Measurements from ENCODE around the gene STEAP1B. TPM values are rescaled to one million over a fixed set of nuclear protein-coding genes. Genes with fewer than 3 reads are reported as not detected.

STEAP1B gene
- total and polyA plus RNA-seq, 8 donors: not detected

DNA sequence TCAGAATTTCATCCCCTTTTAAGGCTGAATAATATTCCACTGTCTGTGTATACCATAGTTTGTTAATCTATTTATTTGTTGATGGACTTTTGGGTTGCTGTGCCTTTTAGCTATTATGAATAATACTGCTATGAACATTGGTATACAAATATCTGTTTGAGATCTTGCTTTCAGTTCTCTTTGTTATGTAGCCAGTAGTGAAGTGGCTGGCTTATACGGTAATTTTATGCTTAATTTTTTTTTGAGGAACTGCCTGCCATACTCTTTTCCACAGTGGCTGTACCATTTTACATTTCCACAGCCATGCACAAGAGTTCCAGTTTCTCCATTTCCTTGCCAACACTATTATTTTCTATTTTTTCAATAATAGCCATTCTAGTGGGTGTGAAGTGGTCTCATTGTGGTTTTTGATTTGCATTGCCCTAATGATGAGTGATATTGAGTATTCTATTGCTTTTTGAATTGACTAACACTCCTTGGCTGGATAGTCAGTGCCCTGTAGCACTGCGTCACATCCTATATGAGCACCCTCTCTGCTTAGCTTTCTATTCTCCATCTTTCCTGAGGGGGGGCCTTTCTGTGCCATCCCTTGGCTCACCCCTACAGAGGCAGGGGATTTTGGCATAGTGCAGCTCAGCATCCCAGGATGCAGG lies 113.7 kb downstream of the STEAP1B start:
- H3K4me1 ChIP-seq: no peaks in the 10 kb centered on the region
- no peak overlapping the region for H3K4me3 ChIP-seq
- H3K36me3 ChIP-seq: no peaks in the 10 kb centered on the region
- TF ChIP-seq, protein P1, sequence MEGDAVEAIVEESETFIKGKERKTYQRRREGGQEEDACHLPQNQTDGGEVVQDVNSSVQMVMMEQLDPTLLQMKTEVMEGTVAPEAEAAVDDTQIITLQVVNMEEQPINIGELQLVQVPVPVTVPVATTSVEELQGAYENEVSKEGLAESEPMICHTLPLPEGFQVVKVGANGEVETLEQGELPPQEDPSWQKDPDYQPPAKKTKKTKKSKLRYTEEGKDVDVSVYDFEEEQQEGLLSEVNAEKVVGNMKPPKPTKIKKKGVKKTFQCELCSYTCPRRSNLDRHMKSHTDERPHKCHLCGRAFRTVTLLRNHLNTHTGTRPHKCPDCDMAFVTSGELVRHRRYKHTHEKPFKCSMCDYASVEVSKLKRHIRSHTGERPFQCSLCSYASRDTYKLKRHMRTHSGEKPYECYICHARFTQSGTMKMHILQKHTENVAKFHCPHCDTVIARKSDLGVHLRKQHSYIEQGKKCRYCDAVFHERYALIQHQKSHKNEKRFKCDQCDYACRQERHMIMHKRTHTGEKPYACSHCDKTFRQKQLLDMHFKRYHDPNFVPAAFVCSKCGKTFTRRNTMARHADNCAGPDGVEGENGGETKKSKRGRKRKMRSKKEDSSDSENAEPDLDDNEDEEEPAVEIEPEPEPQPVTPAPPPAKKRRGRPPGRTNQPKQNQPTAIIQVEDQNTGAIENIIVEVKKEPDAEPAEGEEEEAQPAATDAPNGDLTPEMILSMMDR (IDR thresholded peaks at IDR 0.05): no peak
- H3K27ac ChIP-seq: no peak overlapping the region
- no peaks in the 10 kb centered on the region for H3K9me3 ChIP-seq
- intact Hi-C loops (cut with DNase I): no loop called here
- no peak for ATAC-seq
- DNase-seq: no peak
- H3K27me3 ChIP-seq: no peaks in the 10 kb centered on the region
- FAIRE-seq: no peak
- WGBS, 2 donors: 89 to 94% methylated on average over 2 of the region's 2 CpGs

DNA sequence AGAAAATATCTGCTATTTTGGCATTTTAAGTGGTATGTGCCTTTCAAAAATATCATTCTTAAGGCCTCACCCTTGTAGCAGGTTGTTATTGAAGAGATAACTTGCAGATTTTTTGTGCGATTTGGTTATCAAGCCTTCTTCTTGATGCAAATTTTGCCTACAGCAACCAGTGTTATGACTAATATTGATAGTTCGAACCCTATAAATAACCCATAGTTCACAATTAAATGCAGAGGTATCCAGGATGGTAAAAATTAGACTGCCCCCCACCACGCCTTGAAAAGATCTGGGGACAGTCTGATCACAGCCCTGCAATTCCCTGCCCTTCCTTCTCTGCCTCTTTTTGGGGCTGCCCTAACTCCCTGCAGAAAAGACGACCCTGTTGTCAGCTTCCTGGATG lies 114.7 kb downstream of the STEAP1B start:
- WGBS, 2 donors: 83 to 96% methylated on average over 4 of the region's 4 CpGs
- Histone ChIP-seq H3K27ac (no peak overlapping the region), H3K36me3 (no peaks in the 10 kb centered on the region), H3K4me3 (no peak overlapping the region), H3K27me3 (no peaks in the 10 kb centered on the region), H3K9me3 (no peaks in the 10 kb centered on the region), H3K4me1 (no peaks in the 10 kb centered on the region)
- no peak for DNase-seq
- TF ChIP-seq, protein P1 (IDR thresholded peaks at IDR 0.05): no peak
- no peak for ATAC-seq
- intact Hi-C loops (cut with DNase I): no loop called here
- FAIRE-seq: no peak

DNA sequence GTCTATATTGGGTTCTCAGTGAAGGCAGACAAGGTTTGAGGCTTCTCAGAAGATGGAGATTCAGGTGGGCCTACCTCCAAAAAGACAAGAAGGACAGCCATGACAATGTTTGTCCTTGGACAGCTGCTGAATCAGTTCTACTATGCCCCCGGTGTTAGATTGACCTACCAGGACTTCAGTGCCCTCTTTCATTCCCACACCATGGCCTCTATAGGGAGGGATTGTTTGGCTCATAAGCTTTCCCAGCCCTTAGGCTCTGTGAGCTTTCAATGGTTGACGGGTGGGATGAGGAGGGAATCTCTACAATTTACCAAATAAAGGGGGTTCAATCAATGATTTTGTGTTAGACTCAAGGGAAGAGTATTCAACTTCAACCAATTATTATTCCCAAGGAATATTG lies 119.7 kb downstream of the STEAP1B start:
- 92 to 95% methylated on average over 2 of the region's 2 CpGs for WGBS, 2 donors
- intact Hi-C loops (cut with DNase I): no loop called here
- Histone ChIP-seq H3K36me3 (no peaks in the 10 kb centered on the region), H3K27me3 (no peaks in the 10 kb centered on the region), H3K9me3 (no peaks in the 10 kb centered on the region), H3K4me1 (no peaks in the 10 kb centered on the region), H3K27ac (no peak overlapping the region), H3K4me3 (no peak overlapping the region)
- FAIRE-seq (no peak), ATAC-seq (no peak), DNase-seq (no peak)
- TF ChIP-seq, protein P1 (IDR thresholded peaks at IDR 0.05): no peak

DNA sequence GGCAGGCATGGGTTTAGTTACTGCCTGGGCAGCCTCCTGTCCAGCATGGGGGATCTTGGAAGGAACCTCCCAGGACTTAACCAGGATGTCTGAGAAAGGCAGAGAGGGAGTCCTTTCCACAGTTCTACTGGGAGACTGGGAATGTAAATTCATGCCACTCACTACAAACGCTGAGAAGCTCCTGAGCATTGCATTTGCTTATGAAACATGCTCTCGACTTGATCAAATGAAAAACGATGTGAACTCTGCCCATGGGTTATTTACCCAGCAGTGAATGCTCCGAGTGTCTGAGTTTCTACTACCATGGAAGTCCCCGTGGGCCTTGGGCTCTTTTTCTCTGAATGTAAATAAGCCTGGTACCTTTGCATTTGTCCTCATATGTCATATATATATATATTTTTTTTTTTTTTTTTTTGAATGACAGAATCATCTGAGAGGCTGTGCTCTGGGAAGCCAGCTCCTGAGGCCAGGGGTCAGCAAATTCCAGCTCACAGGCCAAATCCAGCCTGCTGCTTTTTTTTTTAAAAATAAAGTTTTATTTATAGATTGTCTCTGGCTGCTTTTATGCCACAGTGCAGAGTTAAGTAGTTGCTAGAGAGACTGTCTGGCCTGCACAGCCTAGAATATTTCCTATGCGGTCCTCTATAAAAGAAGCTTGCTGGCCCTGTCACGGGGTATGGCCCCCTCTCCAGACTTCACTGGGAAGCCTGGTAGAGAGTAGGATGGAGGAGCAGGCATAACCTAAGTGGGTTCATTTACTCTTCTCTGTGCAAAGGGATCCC lies 121.6 kb downstream of the STEAP1B start:
- H3K9me3 ChIP-seq: no peaks in the 10 kb centered on the region
- WGBS, 2 donors: 54 to 75% methylated on average over 7 of the region's 7 CpGs
- H3K4me1 ChIP-seq: peaks cover 0 to 3% (median 0%) of the 10 kb centered on the region in 3 donors
- intact Hi-C loops (cut with DNase I): no loop called here
- H3K4me3 ChIP-seq: no peak overlapping the region
- H3K36me3 ChIP-seq: no peaks in the 10 kb centered on the region
- TF ChIP-seq, protein P1 (IDR thresholded peaks at IDR 0.05): no peak
- no peak for DNase-seq
- no peak for FAIRE-seq
- no peak for ATAC-seq
- H3K27me3 ChIP-seq: no peaks in the 10 kb centered on the region
- H3K27ac ChIP-seq: no peak overlapping the region

DNA sequence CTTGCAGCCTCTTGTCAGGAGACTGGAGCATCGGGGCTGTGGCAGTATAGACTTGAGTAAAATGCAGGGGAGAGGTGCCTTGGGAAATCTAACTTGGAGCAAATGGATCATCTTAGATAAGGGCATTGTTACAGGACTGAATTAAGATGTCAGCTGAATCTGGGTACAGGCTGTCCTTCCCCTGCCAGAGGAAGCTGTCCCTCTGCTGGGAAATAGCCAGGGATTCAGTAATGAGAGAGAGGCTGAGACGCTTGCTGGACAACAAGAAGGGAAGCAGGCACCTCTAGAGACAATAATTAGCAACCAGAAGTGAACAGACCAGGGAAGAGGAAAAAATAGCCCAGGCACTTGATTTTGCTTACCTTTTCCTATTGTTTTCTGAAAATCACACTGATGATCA lies 122.3 kb downstream of the STEAP1B start:
- H3K4me3 ChIP-seq: no peak overlapping the region
- FAIRE-seq (no peak), ATAC-seq (no peak), DNase-seq (no peak)
- TF ChIP-seq, protein P1 (IDR thresholded peaks at IDR 0.05): no peak
- peaks cover 0 to 10% (median 0%) of the 10 kb centered on the region in 3 donors for H3K4me1 ChIP-seq
- intact Hi-C loops (cut with DNase I): no loop called here
- WGBS, 2 donors: 88 to 89% methylated on average over 2 of the region's 2 CpGs
- no peaks in the 10 kb centered on the region for H3K36me3 ChIP-seq
- no peaks in the 10 kb centered on the region for H3K27me3 ChIP-seq
- H3K9me3 ChIP-seq: no peaks in the 10 kb centered on the region
- H3K27ac ChIP-seq: no peak overlapping the region
